HL-60 (cell line): Measurements from ENCODE around the gene WFDC5.
A peak's percentile ranks its signal among the peaks of the same experiment; 100 is the strongest.

Source experiments
- DNase-seq, 2 experiments: peaks; one replicate each; pipeline ENCODE4 v3.0.0-alpha.2; 2010 to 2020; ENCODE audit warnings: low read depth in 1 of 2, low spot score in 1 of 2
- H3K27ac ChIP-seq: fragments of 250-450 bp; sonication (Bioruptor Pico); replicated peaks from 2 replicates; pipeline ENCODE4 v1.5.1; 2020; ENCODE audit warnings: mild to moderate bottlenecking, moderate library complexity
- H3K27me3 ChIP-seq: fragments of 250-450 bp; sonication (Bioruptor Pico); 2 replicates; pipeline ENCODE4 v1.5.1; 2021; ENCODE audit warnings: mild to moderate bottlenecking, moderate library complexity; ENCODE audit not compliant: insufficient read depth, poor library complexity, severe bottlenecking
- H3K4me3 ChIP-seq: replicated peaks from 2 replicates; pipeline ENCODE4 v1.5.1; 2011; ENCODE audit warnings: mild to moderate bottlenecking, control low read depth, low read length; ENCODE audit not compliant: insufficient read depth
- CTCF ChIP-seq: IDR thresholded peaks from one replicate; pipeline ENCODE4 v1.5.1; 2011; ENCODE audit warnings: low read length, control low read depth, inconsistent platforms; ENCODE audit not compliant: insufficient read depth
- GABPA ChIP-seq: IDR thresholded peaks from 2 replicates; pipeline ENCODE4 v1.6.1; 2012; ENCODE audit warnings: low read depth
- POLR2AphosphoS5 ChIP-seq: IDR thresholded peaks from 2 replicates; pipeline ENCODE4 v1.6.1; 2012; ENCODE audit warnings: low read depth
- REST ChIP-seq: IDR thresholded peaks from 2 replicates; pipeline ENCODE4 v1.6.1; 2012; ENCODE audit warnings: low read depth; ENCODE audit not compliant: insufficient replicate concordance
- SPI1 ChIP-seq: IDR thresholded peaks from 2 replicates; pipeline ENCODE4 v1.6.1; 2012; ENCODE audit warnings: low read depth, mild to moderate bottlenecking, borderline replicate concordance

The WFDC5 gene

DNA sequence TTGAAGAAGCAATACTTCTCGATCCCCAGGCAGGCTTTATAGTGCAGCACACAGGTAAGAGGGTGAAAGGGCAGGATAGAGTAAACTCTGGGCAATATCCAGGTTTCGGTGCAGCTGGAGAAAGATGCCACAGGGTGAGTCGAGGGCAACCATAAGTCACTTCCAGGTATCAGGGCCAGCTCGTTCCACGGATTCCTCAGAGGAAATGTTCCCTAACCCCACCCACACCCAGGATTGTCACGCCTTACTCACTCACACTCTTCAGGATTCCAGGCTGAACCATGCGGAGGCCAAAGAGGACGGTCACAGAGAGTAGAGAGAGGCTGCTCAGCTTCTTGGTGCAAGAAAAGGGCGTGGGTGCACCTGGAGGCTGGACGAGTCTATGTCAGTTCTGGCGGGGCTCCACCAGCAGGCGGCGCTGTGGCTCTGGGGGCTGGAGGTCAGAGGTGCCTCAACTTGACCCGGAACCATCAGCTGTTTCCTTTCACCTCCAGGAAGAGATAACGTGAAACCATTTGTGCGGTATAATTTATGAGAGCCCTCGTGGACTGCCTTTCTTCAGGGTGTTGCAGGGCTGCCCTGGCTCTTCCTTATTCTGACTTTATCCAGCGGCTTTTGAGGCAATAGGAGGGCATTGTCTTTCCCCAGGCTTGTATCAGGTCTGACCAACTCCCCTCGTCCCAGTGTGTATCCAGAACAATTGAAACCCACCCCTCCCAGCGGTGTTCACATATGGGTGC, 23.8 kb upstream of the WFDC5 start:
- Histone ChIP-seq H3K4me3 (no peak overlapping the region), H3K27ac (no peak overlapping the region), H3K27me3 (no peaks in the 10 kb centered on the region)
- peak; percentile 47 to 81 for DNase-seq
- TF ChIP-seq POLR2AphosphoS5 = no peak
- TF ChIP-seq GABPA = peak; percentile 70
- no peak for TF ChIP-seq REST
- peak; percentile 90 for TF ChIP-seq CTCF
- no peak for TF ChIP-seq SPI1

GRCh38 chr20:45136911-45137310, 21.9 kb upstream of the WFDC5 start:
- Histone ChIP-seq H3K27me3 (no peaks in the 10 kb centered on the region), H3K27ac (no peak overlapping the region), H3K4me3 (no peak overlapping the region)
- TF ChIP-seq POLR2AphosphoS5 (no peak), CTCF (no peak), REST (no peak), SPI1 (no peak), GABPA (no peak)
- no peak for DNase-seq

DNA sequence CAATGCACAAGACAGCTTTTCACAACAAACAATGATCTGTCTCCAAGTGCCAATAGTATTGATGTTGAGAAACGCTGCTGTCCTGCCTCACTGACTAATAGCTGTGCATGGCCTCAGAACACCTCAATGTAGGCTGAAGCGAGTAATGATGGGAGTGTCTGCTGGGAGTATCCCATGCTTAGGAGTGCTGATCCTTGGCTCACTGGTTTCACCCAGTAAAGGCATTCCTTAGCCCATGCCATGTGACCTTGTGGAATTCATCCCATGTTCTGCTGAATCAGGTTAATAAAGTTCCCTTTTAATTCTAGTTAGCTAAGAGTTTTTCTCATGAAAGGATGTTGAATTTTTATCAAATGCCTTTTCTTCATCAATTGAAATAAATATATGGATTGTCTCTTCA, 13.1 kb upstream of the WFDC5 start:
- TF ChIP-seq SPI1 (no peak), CTCF (no peak), REST (no peak), GABPA (no peak), POLR2AphosphoS5 (no peak)
- Histone ChIP-seq H3K27me3 (no peaks in the 10 kb centered on the region), H3K27ac (no peak overlapping the region), H3K4me3 (no peak overlapping the region)
- no peak for DNase-seq
